PFSK-1 (cell line): ENCODE data around the gene ADH1A.

Source experiments
- FOXP2 ChIP-seq: optimal IDR thresholded peaks from 2 replicates; pipeline ENCODE3; 2011; ENCODE audit warnings: borderline replicate concordance, control low read depth, inconsistent platforms; ENCODE audit not compliant: insufficient read depth; ENCODE audit errors: extremely low read length, extremely low read depth
- POLR2AphosphoS5 ChIP-seq: IDR thresholded peaks from 2 replicates; pipeline ENCODE4 v1.6.1; 2012; ENCODE audit warnings: low read depth, mild to moderate bottlenecking, control low read depth, low read length, moderate library complexity
- SIN3A ChIP-seq: IDR thresholded peaks from 2 replicates; pipeline ENCODE4 v1.6.1; 2012; ENCODE audit warnings: mild to moderate bottlenecking, low read length, moderate library complexity, borderline replicate concordance; ENCODE audit not compliant: insufficient read depth
- TAF1 ChIP-seq: IDR thresholded peaks from 2 replicates; pipeline ENCODE4 v1.6.1; 2012; ENCODE audit warnings: low read length, control low read depth, borderline replicate concordance; ENCODE audit not compliant: insufficient read depth
- TF ChIP-seq, protein P1 (sequence below), 2 experiments: IDR thresholded peaks; 2 replicates each; pipeline versions ENCODE4 v1.6.1 to v1.8.0; 2011 to 2012; ENCODE audit warnings: low read depth in 2 of 2, low read length in 2 of 2, control low read depth in 1 of 2, inconsistent platforms in 1 of 2, mild to moderate bottlenecking in 1 of 2, moderate library complexity in 1 of 2; ENCODE audit not compliant: insufficient read depth in 1 of 2

The ADH1A gene

GRCh38 chr4:99321241-99322191 is 30.7 kb upstream of the ADH1A start, which contains the start of gene ADH1B:
TSS of gene ADH1B (minus strand) at chr4:99321401. CDS start at chr4:99321331, 70 bp downstream.
- TF ChIP-seq TAF1, result no peak
- no peak for TF ChIP-seq POLR2AphosphoS5
- no peak for TF ChIP-seq FOXP2
- TF ChIP-seq, protein P1, sequence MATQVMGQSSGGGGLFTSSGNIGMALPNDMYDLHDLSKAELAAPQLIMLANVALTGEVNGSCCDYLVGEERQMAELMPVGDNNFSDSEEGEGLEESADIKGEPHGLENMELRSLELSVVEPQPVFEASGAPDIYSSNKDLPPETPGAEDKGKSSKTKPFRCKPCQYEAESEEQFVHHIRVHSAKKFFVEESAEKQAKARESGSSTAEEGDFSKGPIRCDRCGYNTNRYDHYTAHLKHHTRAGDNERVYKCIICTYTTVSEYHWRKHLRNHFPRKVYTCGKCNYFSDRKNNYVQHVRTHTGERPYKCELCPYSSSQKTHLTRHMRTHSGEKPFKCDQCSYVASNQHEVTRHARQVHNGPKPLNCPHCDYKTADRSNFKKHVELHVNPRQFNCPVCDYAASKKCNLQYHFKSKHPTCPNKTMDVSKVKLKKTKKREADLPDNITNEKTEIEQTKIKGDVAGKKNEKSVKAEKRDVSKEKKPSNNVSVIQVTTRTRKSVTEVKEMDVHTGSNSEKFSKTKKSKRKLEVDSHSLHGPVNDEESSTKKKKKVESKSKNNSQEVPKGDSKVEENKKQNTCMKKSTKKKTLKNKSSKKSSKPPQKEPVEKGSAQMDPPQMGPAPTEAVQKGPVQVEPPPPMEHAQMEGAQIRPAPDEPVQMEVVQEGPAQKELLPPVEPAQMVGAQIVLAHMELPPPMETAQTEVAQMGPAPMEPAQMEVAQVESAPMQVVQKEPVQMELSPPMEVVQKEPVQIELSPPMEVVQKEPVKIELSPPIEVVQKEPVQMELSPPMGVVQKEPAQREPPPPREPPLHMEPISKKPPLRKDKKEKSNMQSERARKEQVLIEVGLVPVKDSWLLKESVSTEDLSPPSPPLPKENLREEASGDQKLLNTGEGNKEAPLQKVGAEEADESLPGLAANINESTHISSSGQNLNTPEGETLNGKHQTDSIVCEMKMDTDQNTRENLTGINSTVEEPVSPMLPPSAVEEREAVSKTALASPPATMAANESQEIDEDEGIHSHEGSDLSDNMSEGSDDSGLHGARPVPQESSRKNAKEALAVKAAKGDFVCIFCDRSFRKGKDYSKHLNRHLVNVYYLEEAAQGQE (IDR thresholded peaks at IDR 0.05; ENCODE audit: insufficient read depth in 1 of 2, low read depth in 2 of 2, low read length in 2 of 2), result no peak
- TF ChIP-seq SIN3A, result no peak

DNA sequence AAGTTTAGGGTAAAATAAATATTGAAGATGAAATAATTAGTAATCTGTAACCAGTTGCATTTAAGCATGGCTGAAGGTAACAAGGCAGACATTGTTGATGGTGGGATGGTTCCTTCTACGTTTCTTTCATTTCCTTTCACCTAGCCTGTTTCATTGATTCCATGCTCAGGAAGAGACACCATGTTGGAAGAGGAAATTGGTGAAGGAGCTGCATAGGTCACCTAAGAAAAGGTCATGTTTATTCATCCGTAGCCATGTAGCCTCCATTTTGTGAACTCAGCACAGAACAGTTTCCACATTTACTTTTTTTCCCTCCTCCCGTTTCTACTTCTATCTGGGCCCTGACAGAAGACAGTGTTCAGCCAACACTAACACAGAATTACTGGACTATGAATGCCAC is 26.6 kb upstream of the ADH1A start:
- TF ChIP-seq POLR2AphosphoS5 (no peak), SIN3A (no peak), TAF1 (no peak), FOXP2 (no peak)
- TF ChIP-seq, protein P1 (IDR thresholded peaks at IDR 0.05; ENCODE audit: insufficient read depth in 1 of 2, low read depth in 2 of 2, low read length in 2 of 2), result no peak

DNA sequence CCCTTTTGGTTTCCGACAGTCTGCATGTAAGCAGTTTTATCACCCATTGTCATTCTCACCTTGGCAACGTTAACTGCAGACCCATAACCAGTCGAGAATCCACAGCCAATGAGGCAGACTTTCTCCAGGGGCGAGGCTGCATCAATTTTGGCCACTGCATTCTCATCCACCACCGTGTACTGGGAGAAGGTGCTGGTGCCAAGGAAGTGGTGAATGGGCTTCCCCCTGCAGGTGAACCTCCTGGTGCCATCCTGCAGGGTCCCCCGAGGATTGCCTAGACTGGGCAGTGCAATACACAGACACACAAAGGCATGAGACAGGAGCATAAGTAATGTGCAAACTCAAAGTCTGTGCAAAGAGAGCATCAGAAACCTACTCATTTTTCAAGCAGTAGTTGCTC is 25.1 kb upstream of the ADH1A start:
- TF ChIP-seq FOXP2, result no peak
- no peak for TF ChIP-seq POLR2AphosphoS5
- TF ChIP-seq TAF1, result no peak
- no peak for TF ChIP-seq SIN3A
- TF ChIP-seq, protein P1 (IDR thresholded peaks at IDR 0.05; ENCODE audit: insufficient read depth in 1 of 2, low read depth in 2 of 2, low read length in 2 of 2), result no peak

- TF ChIP-seq, protein P1 (IDR thresholded peaks at IDR 0.05; ENCODE audit: insufficient read depth in 1 of 2, low read depth in 2 of 2, low read length in 2 of 2), result no peak
- TF ChIP-seq FOXP2 (no peak), TAF1 (no peak), POLR2AphosphoS5 (no peak), SIN3A (no peak)
These were observed 23.4 kb upstream of the ADH1A start for GRCh38 chr4:99314211-99314610.
